GM12878 (cell line): ENCODE measurements around the gene FGF23. TPM values are rescaled to one million over a fixed set of nuclear protein-coding genes. Genes with fewer than 3 reads are reported as not detected.

Experiments
- ATAC-seq: fragments of 200-7000 bp; cut with Tn5 transposase; 3 replicates; pipeline ENCODE4 v1.9.1; 2020; ENCODE audit warnings: mild to moderate bottlenecking, moderate library complexity
- BruUV-seq: library from RNA; stranded (reverse); fragments of 400-500 nt; replicated peaks from 2 replicates; lab custom pipeline; 2021; lab: Mats Ljungman, UMichigan
- CTCF ChIA-PET: fragments of 300-600 bp; sonication (Branson Sonifier 250); formaldehyde crosslinking; extraction: SDS; loops from one replicate; lab custom pipeline; 2021; ENCODE audit warnings: inconsistent platforms; lab: Yijun Ruan, JAX
- POLR2A ChIA-PET: fragments of 350-600 bp; formaldehyde crosslinking; extraction: SDS; loops from one replicate; lab custom pipeline; 2021; ENCODE audit warnings: inconsistent platforms; lab: Charles Lee
- RAD21 ChIA-PET: fragments of 300-600 bp; sonication (Branson Sonifier 250); formaldehyde crosslinking; loops from one replicate; lab custom pipeline; 2023; ENCODE audit warnings: antibody characterized with exemption; ENCODE audit not compliant: unreplicated experiment; lab: Charles Lee
- SMC1A ChIA-PET: fragments of 300-600 bp; sonication (Branson Sonifier 250); formaldehyde crosslinking; loops from one replicate; lab custom pipeline; 2023; ENCODE audit not compliant: unreplicated experiment, uncharacterized antibody; lab: Charles Lee
- DNase-seq: peaks from one replicate; pipeline ENCODE4 v3.0.0-alpha.2; 2011; ENCODE audit warnings: low read depth, low spot score
- FAIRE-seq: peaks from 3 replicates; lab custom pipeline; 2011; peaks lifted over from hg19 to GRCh38; lab: Jason Lieb, UNC
- H2AFZ ChIP-seq: 2 replicates; pipeline ENCODE4 v1.6.0; 2011; ENCODE audit warnings: low read depth, low read length, control low read depth; ENCODE audit not compliant: control insufficient read depth
- H3K27ac ChIP-seq: 2 replicates; pipeline ENCODE4 v1.5.1; 2011; ENCODE audit warnings: control low read depth; ENCODE audit not compliant: control insufficient read depth, insufficient read depth
- H3K27me3 ChIP-seq, 2 experiments: replicated peaks in 1 of 2; 2 replicates each; pipeline versions ENCODE4 v1.6.0 to v1.6.1; 2011; ENCODE audit warnings: low read length in 1 of 2; ENCODE audit not compliant: control insufficient read depth in 2 of 2, insufficient read depth in 2 of 2
- H3K36me3 ChIP-seq, 2 experiments: 2 replicates each; pipeline ENCODE4 v1.5.1; 2011; ENCODE audit warnings: low read length in 1 of 2; ENCODE audit not compliant: control insufficient read depth in 2 of 2, insufficient read depth in 2 of 2
- H3K4me1 ChIP-seq: 2 replicates; pipeline ENCODE4 v1.6.1; 2011; ENCODE audit warnings: mild to moderate bottlenecking, low read length, moderate library complexity, mixed read lengths; ENCODE audit not compliant: control insufficient read depth, insufficient read depth
- H3K4me2 ChIP-seq: 2 replicates; pipeline ENCODE4 v1.6.0; 2011; ENCODE audit warnings: control low read depth; ENCODE audit not compliant: control insufficient read depth, insufficient read depth
- H3K4me3 ChIP-seq: fragments of 200-600 bp; sonication (generic); 2 replicates; pipeline ENCODE4 v1.5.1; 2016
- H3K79me2 ChIP-seq: 2 replicates; pipeline ENCODE4 v1.6.0; 2011; ENCODE audit warnings: low read length; ENCODE audit not compliant: control insufficient read depth, insufficient read depth
- H3K9ac ChIP-seq: 2 replicates; pipeline ENCODE4 v1.8.0; 2011; ENCODE audit warnings: low read length, control low read depth, mixed read lengths; ENCODE audit not compliant: control insufficient read depth, insufficient read depth
- H3K9me3 ChIP-seq: replicated peaks from 3 replicates; pipeline ENCODE4 v1.5.1; 2011; ENCODE audit warnings: mild to moderate bottlenecking, low read length; ENCODE audit not compliant: control insufficient read depth, insufficient read depth
- H4K20me1 ChIP-seq: 2 replicates; pipeline ENCODE4 v1.6.0; 2011; ENCODE audit not compliant: control insufficient read depth, insufficient read depth
- EP300 ChIP-seq, 2 experiments: fragments of 150-350 bp in 1 of 2; IDR thresholded peaks; 2 replicates each; pipeline ENCODE4 v1.6.1; 2011 to 2012; ENCODE audit warnings: low read depth in 2 of 2, low read length in 2 of 2, borderline replicate concordance in 1 of 2, improper control_type of control experiment in 1 of 2, inconsistent platforms in 1 of 2; ENCODE audit not compliant: control insufficient read depth in 1 of 2
- RAD21 ChIP-seq: IDR thresholded peaks from 2 replicates; pipeline ENCODE4 v1.6.1; 2011; ENCODE audit warnings: mild to moderate bottlenecking, low read depth, low read length, moderate library complexity; ENCODE audit not compliant: insufficient read depth
- TBL1XR1 ChIP-seq: IDR thresholded peaks from 2 replicates; pipeline ENCODE4 v1.6.1; 2012; ENCODE audit warnings: low read depth, low read length, improper control_type of control experiment
- WGBS: methylation state at CpG from one replicate; pipeline ENCODE4 v1.1.6; 2016; ENCODE audit warnings: low lambda C conversion rate; ENCODE audit not compliant: insufficient replicate concordance, insufficient coverage; ENCODE audit errors: missing lambda C conversion rate; 5-methylcytosine and 5-hydroxymethylcytosine counted together
- in situ Hi-C: fragments of 300-500 bp; cut with MboI; formaldehyde crosslinking; loops from 9 replicates; pipeline ENCODE4 v1.14.3; 2018; ENCODE audit warnings: mixed read lengths
- intact Hi-C: fragments of 100-400 bp; cut with micrococcal nuclease; formaldehyde crosslinking; loops from one replicate; pipeline ENCODE4 v1.14.2; 2022; ENCODE audit not compliant: unreplicated experiment
- polyA plus RNA-seq, 11 experiments: library from polyadenylated mRNA; depleted of rRNA in 4 of 11; unstranded in 6 of 11; stranded (reverse) in 5 of 11; fragments of >200 nt; fragmentation: Nextera tagmentation in 4 of 11; fragmentation: Illumina TruSeq in 1 of 11; extraction: Ambion mirVana in 4 of 11; extraction: Trizol in 1 of 11; gene quantifications; 1 replicate in 1 of 11; 2 replicates in 10 of 11; pipeline versions ENCODE4 v1.2.1 to v1.2.3, GENCODE V29; 2011 to 2016; ENCODE audit warnings: inconsistent platforms in 2 of 11, missing spikeins in 2 of 11, low read depth in 1 of 11
- total RNA-seq, 4 experiments: library from RNA; depleted of rRNA in 3 of 4; stranded (reverse); fragments of >200 nt in 3 of 4; fragmentation: Illumina TruSeq in 1 of 4; extraction: Trizol in 1 of 4; gene quantifications; 2 replicates each; pipeline versions ENCODE4 v1.2.1 to v1.2.3, GENCODE V29; 2013 to 2021
- TF ChIP-seq, protein P1 (sequence below): fragments of 450-650 bp; formaldehyde crosslinking; IDR thresholded peaks from 2 replicates; pipeline ENCODE4 v1.4.0; 2020; ENCODE audit warnings: mild to moderate bottlenecking, moderate library complexity

The FGF23 gene
- total and polyA plus RNA-seq, 10 of the 15 experiments (the other 5 are each of a cell fraction or from before 2014, with no cell fraction given) = not detected

DNA sequence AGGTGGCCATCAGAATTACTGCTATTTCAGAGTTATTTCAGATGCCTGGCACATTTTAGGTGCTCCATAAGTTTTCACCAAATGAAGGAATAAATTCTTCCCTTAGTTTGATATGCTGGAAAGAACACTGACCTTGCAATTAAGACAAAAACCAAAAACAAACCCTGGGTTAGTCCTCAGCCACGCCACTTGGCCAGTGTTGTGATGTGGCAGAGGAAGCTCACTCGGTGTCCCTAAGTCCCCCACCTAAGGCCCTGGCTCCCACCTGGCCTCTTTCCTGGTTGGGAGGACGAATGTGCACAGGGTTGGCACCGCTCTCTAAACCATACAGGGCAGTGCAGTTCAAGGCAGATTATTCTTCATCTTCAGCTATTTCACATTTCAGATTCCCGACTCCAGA, 13.7 kb upstream of the FGF23 start:
- Histone ChIP-seq H2AFZ (no peak overlapping the region), H3K79me2 (no peaks in the 10 kb centered on the region), H3K27me3 (peaks cover 0 to 3% of the 10 kb centered on the region in 2 experiments; a peak in 3 of 4 replicates), H3K9me3 (no peaks in the 10 kb centered on the region), H3K27ac (no peak overlapping the region), H3K4me2 (no peak overlapping the region), H4K20me1 (no peaks in the 10 kb centered on the region), H3K4me3 (no peak overlapping the region), H3K36me3 (no peaks in the 10 kb centered on the region), H3K9ac (no peak overlapping the region), H3K4me1 (no peaks in the 10 kb centered on the region)
- TF ChIP-seq TBL1XR1 = no peak
- no peak for TF ChIP-seq RAD21
- TF ChIP-seq EP300 (IDR thresholded peaks at IDR 0.05; ENCODE audit: borderline replicate concordance in 1 of 2, control insufficient read depth in 1 of 2, low read depth in 2 of 2, low read length in 2 of 2) = no peak
- intact Hi-C loops = no loop called here
- ATAC-seq (no peak), DNase-seq (no peak), FAIRE-seq (no peak)
- WGBS = 37% methylated on average over 5 of the region's 5 CpGs
- ChIA-PET POLR2A (no interaction called here), RAD21 (no interaction called here), SMC1A (no interaction called here), CTCF (interaction anchor here (0.6 kb wide), 1 partner anchor 70 kb away, joined by 3 read pairs; no protein-coding TSS in a partner anchor)
- in situ Hi-C loops = no loop called here
- BruUV-seq = no TSS peak

DNA sequence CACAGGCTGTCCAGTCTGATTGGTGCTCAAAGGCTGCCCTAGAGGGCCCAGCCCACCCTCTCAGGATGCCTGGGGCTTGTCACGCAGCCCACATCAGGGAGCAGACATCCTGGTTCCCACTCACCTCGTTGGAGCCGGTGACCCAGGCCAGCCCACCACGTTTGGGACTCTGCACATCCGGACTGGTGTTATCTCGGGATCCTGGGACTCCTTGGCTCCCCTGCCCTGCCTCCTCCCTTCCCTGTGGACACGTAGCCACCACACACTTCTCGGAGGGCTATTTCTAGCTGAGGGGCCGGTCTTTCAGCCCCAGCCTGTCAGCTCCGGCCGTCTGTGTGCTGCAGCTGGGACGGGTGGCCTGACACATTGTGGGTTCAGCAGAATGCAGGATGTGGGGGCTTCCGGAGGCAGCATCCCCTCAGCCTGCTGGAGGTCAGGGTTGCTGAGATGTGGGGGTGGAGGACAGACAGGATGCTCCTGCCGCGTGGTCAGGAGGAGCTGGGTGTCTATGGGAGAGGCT, 12.8 kb upstream of the FGF23 start:
- 4% methylated on average over 15 of the region's 15 CpGs for WGBS
- intact Hi-C loops (no loop called here), in situ Hi-C loops (no loop called here)
- no peak overlapping the region for H3K9ac ChIP-seq
- no peaks in the 10 kb centered on the region for H3K79me2 ChIP-seq
- DNase-seq = no peak
- H4K20me1 ChIP-seq = no peaks in the 10 kb centered on the region
- no peaks in the 10 kb centered on the region for H3K9me3 ChIP-seq
- POLR2A ChIA-PET = no interaction called here
- CTCF ChIA-PET = no interaction called here
- no peak for ATAC-seq
- no peak overlapping the region for H3K4me2 ChIP-seq
- no peak overlapping the region for H3K27ac ChIP-seq
- TF ChIP-seq, protein P1, sequence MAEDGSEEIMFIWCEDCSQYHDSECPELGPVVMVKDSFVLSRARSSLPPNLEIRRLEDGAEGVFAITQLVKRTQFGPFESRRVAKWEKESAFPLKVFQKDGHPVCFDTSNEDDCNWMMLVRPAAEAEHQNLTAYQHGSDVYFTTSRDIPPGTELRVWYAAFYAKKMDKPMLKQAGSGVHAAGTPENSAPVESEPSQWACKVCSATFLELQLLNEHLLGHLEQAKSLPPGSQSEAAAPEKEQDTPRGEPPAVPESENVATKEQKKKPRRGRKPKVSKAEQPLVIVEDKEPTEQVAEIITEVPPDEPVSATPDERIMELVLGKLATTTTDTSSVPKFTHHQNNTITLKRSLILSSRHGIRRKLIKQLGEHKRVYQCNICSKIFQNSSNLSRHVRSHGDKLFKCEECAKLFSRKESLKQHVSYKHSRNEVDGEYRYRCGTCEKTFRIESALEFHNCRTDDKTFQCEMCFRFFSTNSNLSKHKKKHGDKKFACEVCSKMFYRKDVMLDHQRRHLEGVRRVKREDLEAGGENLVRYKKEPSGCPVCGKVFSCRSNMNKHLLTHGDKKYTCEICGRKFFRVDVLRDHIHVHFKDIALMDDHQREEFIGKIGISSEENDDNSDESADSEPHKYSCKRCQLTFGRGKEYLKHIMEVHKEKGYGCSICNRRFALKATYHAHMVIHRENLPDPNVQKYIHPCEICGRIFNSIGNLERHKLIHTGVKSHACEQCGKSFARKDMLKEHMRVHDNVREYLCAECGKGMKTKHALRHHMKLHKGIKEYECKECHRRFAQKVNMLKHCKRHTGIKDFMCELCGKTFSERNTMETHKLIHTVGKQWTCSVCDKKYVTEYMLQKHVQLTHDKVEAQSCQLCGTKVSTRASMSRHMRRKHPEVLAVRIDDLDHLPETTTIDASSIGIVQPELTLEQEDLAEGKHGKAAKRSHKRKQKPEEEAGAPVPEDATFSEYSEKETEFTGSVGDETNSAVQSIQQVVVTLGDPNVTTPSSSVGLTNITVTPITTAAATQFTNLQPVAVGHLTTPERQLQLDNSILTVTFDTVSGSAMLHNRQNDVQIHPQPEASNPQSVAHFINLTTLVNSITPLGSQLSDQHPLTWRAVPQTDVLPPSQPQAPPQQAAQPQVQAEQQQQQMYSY (CRISPR knock-in tag) = no peak
- no peaks in the 10 kb centered on the region for H3K4me1 ChIP-seq
- FAIRE-seq = no peak
- SMC1A ChIA-PET = no interaction called here
- no TSS peak for BruUV-seq
- H2AFZ ChIP-seq = no peak overlapping the region
- H3K27me3 ChIP-seq = peaks cover 0 to 3% of the 10 kb centered on the region in 2 experiments; a peak in 3 of 4 replicates
- no peak overlapping the region for H3K4me3 ChIP-seq
- RAD21 ChIA-PET = no interaction called here
- no peaks in the 10 kb centered on the region for H3K36me3 ChIP-seq
